Measurements from ENCODE around the gene KRTAP5-10. TPM values are rescaled to one million over a fixed set of nuclear protein-coding genes. Genes with fewer than 3 reads are reported as not detected.

Gene KRTAP5-10
- total RNA-seq, 1 experiment from 2014 or later, result not detected

DNA sequence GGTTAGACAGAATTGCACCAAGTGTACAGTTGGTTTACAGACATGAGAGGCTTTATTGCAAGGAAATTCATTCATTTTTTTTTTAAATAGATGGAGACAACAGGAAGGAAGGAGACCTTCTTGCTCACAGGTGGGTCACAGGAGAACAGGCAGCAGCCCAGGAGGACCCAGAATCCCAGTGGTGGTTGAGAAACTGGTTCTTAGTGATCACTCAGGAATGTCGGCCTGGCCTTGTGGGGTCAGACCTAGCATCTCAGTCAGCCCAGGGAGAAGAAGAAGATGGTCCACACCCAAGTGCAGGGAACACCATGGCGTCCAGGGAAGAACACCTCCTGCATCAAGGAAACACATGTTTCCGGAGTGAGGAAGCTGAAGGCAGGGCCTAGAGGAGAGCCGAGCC lies 16.5 kb downstream of the KRTAP5-10 start:
- CTCF ChIA-PET, result interaction anchor here (0.6 to 3.8 kb wide), 4 partner anchors 14 to 507 kb away, joined by 4 to 41 read pairs (median 14); partner anchors contain the start of genes KRTAP5-10 and NADSYN1
- no peaks in the 10 kb centered on the region for H3K36me3 Mint-ChIP-seq
- H3K27me3 Mint-ChIP-seq (ENCODE audit: low read depth), result peaks cover 23% of the 10 kb centered on the region
- TF ChIP-seq, protein P1, sequence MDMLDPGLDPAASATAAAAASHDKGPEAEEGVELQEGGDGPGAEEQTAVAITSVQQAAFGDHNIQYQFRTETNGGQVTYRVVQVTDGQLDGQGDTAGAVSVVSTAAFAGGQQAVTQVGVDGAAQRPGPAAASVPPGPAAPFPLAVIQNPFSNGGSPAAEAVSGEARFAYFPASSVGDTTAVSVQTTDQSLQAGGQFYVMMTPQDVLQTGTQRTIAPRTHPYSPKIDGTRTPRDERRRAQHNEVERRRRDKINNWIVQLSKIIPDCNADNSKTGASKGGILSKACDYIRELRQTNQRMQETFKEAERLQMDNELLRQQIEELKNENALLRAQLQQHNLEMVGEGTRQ (CRISPR knock-in tag; IDR thresholded peaks at IDR 0.05), result no peak
- TF ChIP-seq ZNF138 (CRISPR knock-in tag; conservative IDR thresholded peaks at IDR 0.05), result no peak
- no peak for TF ChIP-seq GRHL2 (CRISPR knock-in tag; IDR thresholded peaks at IDR 0.05; ENCODE audit: insufficient replicate concordance, severe bottlenecking)
- TF ChIP-seq ETV6 (CRISPR knock-in tag; IDR thresholded peaks at IDR 0.05), result no peak
- no peak for TF ChIP-seq FOXJ3 (CRISPR knock-in tag; IDR thresholded peaks at IDR 0.05; ENCODE audit: borderline replicate concordance)
- TF ChIP-seq, protein P2, sequence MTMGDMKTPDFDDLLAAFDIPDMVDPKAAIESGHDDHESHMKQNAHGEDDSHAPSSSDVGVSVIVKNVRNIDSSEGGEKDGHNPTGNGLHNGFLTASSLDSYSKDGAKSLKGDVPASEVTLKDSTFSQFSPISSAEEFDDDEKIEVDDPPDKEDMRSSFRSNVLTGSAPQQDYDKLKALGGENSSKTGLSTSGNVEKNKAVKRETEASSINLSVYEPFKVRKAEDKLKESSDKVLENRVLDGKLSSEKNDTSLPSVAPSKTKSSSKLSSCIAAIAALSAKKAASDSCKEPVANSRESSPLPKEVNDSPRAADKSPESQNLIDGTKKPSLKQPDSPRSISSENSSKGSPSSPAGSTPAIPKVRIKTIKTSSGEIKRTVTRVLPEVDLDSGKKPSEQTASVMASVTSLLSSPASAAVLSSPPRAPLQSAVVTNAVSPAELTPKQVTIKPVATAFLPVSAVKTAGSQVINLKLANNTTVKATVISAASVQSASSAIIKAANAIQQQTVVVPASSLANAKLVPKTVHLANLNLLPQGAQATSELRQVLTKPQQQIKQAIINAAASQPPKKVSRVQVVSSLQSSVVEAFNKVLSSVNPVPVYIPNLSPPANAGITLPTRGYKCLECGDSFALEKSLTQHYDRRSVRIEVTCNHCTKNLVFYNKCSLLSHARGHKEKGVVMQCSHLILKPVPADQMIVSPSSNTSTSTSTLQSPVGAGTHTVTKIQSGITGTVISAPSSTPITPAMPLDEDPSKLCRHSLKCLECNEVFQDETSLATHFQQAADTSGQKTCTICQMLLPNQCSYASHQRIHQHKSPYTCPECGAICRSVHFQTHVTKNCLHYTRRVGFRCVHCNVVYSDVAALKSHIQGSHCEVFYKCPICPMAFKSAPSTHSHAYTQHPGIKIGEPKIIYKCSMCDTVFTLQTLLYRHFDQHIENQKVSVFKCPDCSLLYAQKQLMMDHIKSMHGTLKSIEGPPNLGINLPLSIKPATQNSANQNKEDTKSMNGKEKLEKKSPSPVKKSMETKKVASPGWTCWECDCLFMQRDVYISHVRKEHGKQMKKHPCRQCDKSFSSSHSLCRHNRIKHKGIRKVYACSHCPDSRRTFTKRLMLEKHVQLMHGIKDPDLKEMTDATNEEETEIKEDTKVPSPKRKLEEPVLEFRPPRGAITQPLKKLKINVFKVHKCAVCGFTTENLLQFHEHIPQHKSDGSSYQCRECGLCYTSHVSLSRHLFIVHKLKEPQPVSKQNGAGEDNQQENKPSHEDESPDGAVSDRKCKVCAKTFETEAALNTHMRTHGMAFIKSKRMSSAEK (CRISPR knock-in tag; IDR thresholded peaks at IDR 0.05; ENCODE audit: borderline replicate concordance), result no peak
- TF ChIP-seq SP1 (CRISPR knock-in tag; conservative IDR thresholded peaks at IDR 0.05), result no peak
- TF ChIP-seq CBFB (CRISPR knock-in tag; IDR thresholded peaks at IDR 0.05; ENCODE audit: low read depth), result no peak
- no peak for TF ChIP-seq E2F4 (CRISPR knock-in tag; IDR thresholded peaks at IDR 0.05; ENCODE audit: borderline replicate concordance, low read depth)
- no peak for TF ChIP-seq ZNF416 (CRISPR knock-in tag; IDR thresholded peaks at IDR 0.05)
- TF ChIP-seq NR3C1 (CRISPR knock-in tag; conservative IDR thresholded peaks at IDR 0.05; ENCODE audit: low read depth), result no peak
- TF ChIP-seq NR1H2 (CRISPR knock-in tag; IDR thresholded peaks at IDR 0.05), result no peak
- TF ChIP-seq, protein P3, sequence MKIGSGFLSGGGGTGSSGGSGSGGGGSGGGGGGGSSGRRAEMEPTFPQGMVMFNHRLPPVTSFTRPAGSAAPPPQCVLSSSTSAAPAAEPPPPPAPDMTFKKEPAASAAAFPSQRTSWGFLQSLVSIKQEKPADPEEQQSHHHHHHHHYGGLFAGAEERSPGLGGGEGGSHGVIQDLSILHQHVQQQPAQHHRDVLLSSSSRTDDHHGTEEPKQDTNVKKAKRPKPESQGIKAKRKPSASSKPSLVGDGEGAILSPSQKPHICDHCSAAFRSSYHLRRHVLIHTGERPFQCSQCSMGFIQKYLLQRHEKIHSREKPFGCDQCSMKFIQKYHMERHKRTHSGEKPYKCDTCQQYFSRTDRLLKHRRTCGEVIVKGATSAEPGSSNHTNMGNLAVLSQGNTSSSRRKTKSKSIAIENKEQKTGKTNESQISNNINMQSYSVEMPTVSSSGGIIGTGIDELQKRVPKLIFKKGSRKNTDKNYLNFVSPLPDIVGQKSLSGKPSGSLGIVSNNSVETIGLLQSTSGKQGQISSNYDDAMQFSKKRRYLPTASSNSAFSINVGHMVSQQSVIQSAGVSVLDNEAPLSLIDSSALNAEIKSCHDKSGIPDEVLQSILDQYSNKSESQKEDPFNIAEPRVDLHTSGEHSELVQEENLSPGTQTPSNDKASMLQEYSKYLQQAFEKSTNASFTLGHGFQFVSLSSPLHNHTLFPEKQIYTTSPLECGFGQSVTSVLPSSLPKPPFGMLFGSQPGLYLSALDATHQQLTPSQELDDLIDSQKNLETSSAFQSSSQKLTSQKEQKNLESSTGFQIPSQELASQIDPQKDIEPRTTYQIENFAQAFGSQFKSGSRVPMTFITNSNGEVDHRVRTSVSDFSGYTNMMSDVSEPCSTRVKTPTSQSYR (CRISPR knock-in tag; IDR thresholded peaks at IDR 0.05), result no peak
- no peak for TF ChIP-seq GABPB1 (CRISPR knock-in tag; IDR thresholded peaks at IDR 0.05)
- TF ChIP-seq, protein P4, sequence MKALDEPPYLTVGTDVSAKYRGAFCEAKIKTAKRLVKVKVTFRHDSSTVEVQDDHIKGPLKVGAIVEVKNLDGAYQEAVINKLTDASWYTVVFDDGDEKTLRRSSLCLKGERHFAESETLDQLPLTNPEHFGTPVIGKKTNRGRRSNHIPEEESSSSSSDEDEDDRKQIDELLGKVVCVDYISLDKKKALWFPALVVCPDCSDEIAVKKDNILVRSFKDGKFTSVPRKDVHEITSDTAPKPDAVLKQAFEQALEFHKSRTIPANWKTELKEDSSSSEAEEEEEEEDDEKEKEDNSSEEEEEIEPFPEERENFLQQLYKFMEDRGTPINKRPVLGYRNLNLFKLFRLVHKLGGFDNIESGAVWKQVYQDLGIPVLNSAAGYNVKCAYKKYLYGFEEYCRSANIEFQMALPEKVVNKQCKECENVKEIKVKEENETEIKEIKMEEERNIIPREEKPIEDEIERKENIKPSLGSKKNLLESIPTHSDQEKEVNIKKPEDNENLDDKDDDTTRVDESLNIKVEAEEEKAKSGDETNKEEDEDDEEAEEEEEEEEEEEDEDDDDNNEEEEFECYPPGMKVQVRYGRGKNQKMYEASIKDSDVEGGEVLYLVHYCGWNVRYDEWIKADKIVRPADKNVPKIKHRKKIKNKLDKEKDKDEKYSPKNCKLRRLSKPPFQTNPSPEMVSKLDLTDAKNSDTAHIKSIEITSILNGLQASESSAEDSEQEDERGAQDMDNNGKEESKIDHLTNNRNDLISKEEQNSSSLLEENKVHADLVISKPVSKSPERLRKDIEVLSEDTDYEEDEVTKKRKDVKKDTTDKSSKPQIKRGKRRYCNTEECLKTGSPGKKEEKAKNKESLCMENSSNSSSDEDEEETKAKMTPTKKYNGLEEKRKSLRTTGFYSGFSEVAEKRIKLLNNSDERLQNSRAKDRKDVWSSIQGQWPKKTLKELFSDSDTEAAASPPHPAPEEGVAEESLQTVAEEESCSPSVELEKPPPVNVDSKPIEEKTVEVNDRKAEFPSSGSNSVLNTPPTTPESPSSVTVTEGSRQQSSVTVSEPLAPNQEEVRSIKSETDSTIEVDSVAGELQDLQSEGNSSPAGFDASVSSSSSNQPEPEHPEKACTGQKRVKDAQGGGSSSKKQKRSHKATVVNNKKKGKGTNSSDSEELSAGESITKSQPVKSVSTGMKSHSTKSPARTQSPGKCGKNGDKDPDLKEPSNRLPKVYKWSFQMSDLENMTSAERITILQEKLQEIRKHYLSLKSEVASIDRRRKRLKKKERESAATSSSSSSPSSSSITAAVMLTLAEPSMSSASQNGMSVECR (CRISPR knock-in tag; IDR thresholded peaks at IDR 0.05; ENCODE audit: borderline replicate concordance), result no peak
- no peak overlapping the region for H3K4me3 Mint-ChIP-seq
- H3K4me1 Mint-ChIP-seq, result peaks cover 32% of the 10 kb centered on the region
- ATAC-seq (no peak), DNase-seq (ENCODE audit: low spot score) (no peak)
- H3K27ac Mint-ChIP-seq, result no peak overlapping the region
- POLR2A ChIA-PET, result no interaction called here
- no peaks in the 10 kb centered on the region for H3K9me3 Mint-ChIP-seq

All from WTC11 (cell line).